HepG2 (cell line): Measurements from ENCODE around the gene TTC23. TPM values are rescaled to one million over a fixed set of nuclear protein-coding genes. Genes with fewer than 3 reads are reported as not detected.

Experiments used
- ATAC-seq: fragments of 200-7000 bp; cut with Tn5 transposase; 3 replicates; pipeline ENCODE4 v1.9.1; 2020; ENCODE audit warnings: mild to moderate bottlenecking, moderate library complexity
- BruUV-seq: library from RNA; stranded (reverse); fragments of 400-500 nt; replicated peaks from 2 replicates; lab custom pipeline; 2021; lab: Mats Ljungman, UMichigan
- CTCF ChIA-PET: fragments of 300-600 bp; formaldehyde crosslinking; extraction: SDS; loops from one replicate; lab custom pipeline; 2021; ENCODE audit warnings: low total read pairs, inconsistent platforms, low intra/inter-chr PET ratio; lab: Yijun Ruan, JAX
- POLR2A ChIA-PET: fragments of 350-600 bp; sonication (Branson Sonifier 250); formaldehyde crosslinking; loops from one replicate; lab custom pipeline; 2020; ENCODE audit warnings: antibody characterized with exemption, inconsistent platforms; lab: Yijun Ruan, JAX
- DNase-seq: peaks from one replicate; pipeline ENCODE4 v3.0.0-alpha.2; 2015; ENCODE audit warnings: low spot score
- FAIRE-seq: peaks from 3 replicates; lab custom pipeline; 2011; peaks lifted over from hg19 to GRCh38; lab: Jason Lieb, UNC
- H2AFZ ChIP-seq: one replicate; pipeline ENCODE4 v1.6.1; 2011; ENCODE audit warnings: low read length, inconsistent platforms
- H3K27ac ChIP-seq: fragments of 300-600 bp; 3 replicates; pipeline ENCODE4 v1.8.0; 2011; ENCODE audit warnings: mixed run types, mild to moderate bottlenecking, mixed read lengths, low read length, inconsistent platforms; ENCODE audit not compliant: insufficient read depth; ENCODE audit errors: extremely low read length
- H3K27me3 ChIP-seq, 2 experiments: fragments of 200-600 bp in 1 of 2; 2 replicates in 1 of 2; 3 replicates in 1 of 2; pipeline versions ENCODE4 v1.6.0 to v1.8.0; 2011; ENCODE audit warnings: low read length in 2 of 2, mild to moderate bottlenecking in 2 of 2, moderate library complexity in 2 of 2, inconsistent platforms in 1 of 2; ENCODE audit not compliant: insufficient read depth in 2 of 2, control insufficient read depth in 1 of 2
- H3K36me3 ChIP-seq, 2 experiments: fragments of 200-600 bp in 1 of 2; replicated peaks in 1 of 2; 2 replicates in 1 of 2; 3 replicates in 1 of 2; pipeline versions ENCODE4 v1.5.1 to v1.8.0; 2011; ENCODE audit warnings: low read length in 2 of 2, inconsistent platforms in 1 of 2; ENCODE audit not compliant: insufficient read depth in 2 of 2, control insufficient read depth in 1 of 2
- H3K4me1 ChIP-seq: 2 replicates; pipeline ENCODE4 v1.5.1; 2012; ENCODE audit warnings: low read length, inconsistent platforms; ENCODE audit not compliant: insufficient read depth
- H3K4me2 ChIP-seq: 2 replicates; pipeline ENCODE4 v1.6.0; 2011; ENCODE audit warnings: low read depth, low read length, inconsistent platforms
- H3K4me3 ChIP-seq, 3 experiments: fragments of 200-600 bp in 1 of 3; sonication (generic), shearing (Covaris generic) in 1 of 3; replicated peaks in 1 of 3; 2 replicates each; pipeline ENCODE4 v1.5.1; 2011 to 2016; ENCODE audit warnings: low read length in 3 of 3, inconsistent platforms in 2 of 3, low read depth in 2 of 3, mild to moderate bottlenecking in 2 of 3, control low read depth in 1 of 3, mixed read lengths in 1 of 3; ENCODE audit not compliant: insufficient read depth in 1 of 3
- H3K79me2 ChIP-seq: one replicate; pipeline ENCODE4 v1.6.1; 2011; ENCODE audit warnings: low read length, inconsistent platforms; ENCODE audit not compliant: insufficient read depth
- H3K9ac ChIP-seq: 2 replicates; pipeline ENCODE4 v1.6.0; 2011; ENCODE audit warnings: mild to moderate bottlenecking, low read depth, low read length, inconsistent platforms; ENCODE audit not compliant: insufficient read depth
- H3K9me3 ChIP-seq: 2 replicates; pipeline ENCODE4 v1.5.1; 2012; ENCODE audit warnings: mild to moderate bottlenecking, low read length
- H4K20me1 ChIP-seq: 2 replicates; pipeline ENCODE4 v1.6.0; 2011; ENCODE audit warnings: inconsistent platforms, mild to moderate bottlenecking, low read length, moderate library complexity; ENCODE audit not compliant: insufficient read depth
- CSRNP2 ChIP-seq: sonication (generic); formaldehyde crosslinking; conservative IDR thresholded peaks from 2 replicates; pipeline ENCODE4 v1.8.0; 2022; ENCODE audit warnings: low read depth, missing genetic modification reagents
- KMT2A ChIP-seq: sonication (generic); formaldehyde crosslinking; IDR thresholded peaks from 2 replicates; pipeline ENCODE4 v1.4.0; 2020; ENCODE audit warnings: missing genetic modification reagents
- NFIB ChIP-seq: sonication (generic); formaldehyde crosslinking; IDR thresholded peaks from 2 replicates; pipeline ENCODE4 v1.9.0; 2021; ENCODE audit warnings: missing genetic modification reagents, mild to moderate bottlenecking, borderline replicate concordance
- RFX3 ChIP-seq: IDR thresholded peaks from 2 replicates; pipeline ENCODE4 v1.6.1; 2016; ENCODE audit warnings: missing biosample characterization, missing genetic modification reagents
- RFX5 ChIP-seq: IDR thresholded peaks from 2 replicates; pipeline ENCODE4 v1.6.1; 2011; ENCODE audit warnings: low read depth, low read length, improper control_type of control experiment
- RXRB ChIP-seq: IDR thresholded peaks from 2 replicates; pipeline ENCODE4 v1.6.1; 2016; ENCODE audit warnings: borderline replicate concordance, missing genetic modification reagents, missing compliant biosample characterization
- SALL1 ChIP-seq: sonication (generic); formaldehyde crosslinking; IDR thresholded peaks from 2 replicates; pipeline ENCODE4 v1.8.0; 2022; ENCODE audit warnings: mild to moderate bottlenecking, missing genetic modification reagents
- SNAPC5 ChIP-seq: sonication (generic); formaldehyde crosslinking; IDR thresholded peaks from 2 replicates; pipeline ENCODE4 v1.8.1; 2023; ENCODE audit warnings: mild to moderate bottlenecking, missing genetic modification reagents, borderline replicate concordance
- ZBTB20 ChIP-seq: sonication (generic); formaldehyde crosslinking; IDR thresholded peaks from 2 replicates; pipeline ENCODE4 v1.8.1; 2023; ENCODE audit warnings: missing genetic modification reagents, low read depth, mild to moderate bottlenecking, borderline replicate concordance
- ZBTB3 ChIP-seq: sonication (generic); formaldehyde crosslinking; IDR thresholded peaks from 2 replicates; pipeline ENCODE4 v1.4.0; 2020; ENCODE audit warnings: low read depth, mild to moderate bottlenecking, moderate library complexity, missing genetic modification reagents, borderline replicate concordance
- ZBTB8A ChIP-seq: sonication (generic); formaldehyde crosslinking; IDR thresholded peaks from 2 replicates; pipeline ENCODE4 v1.4.0; 2020; ENCODE audit warnings: mild to moderate bottlenecking, low read depth, missing genetic modification reagents, borderline replicate concordance
- ZNF24 ChIP-seq: fragments of 450-650 bp; IDR thresholded peaks from 2 replicates; pipeline ENCODE4 v1.6.1; 2017; ENCODE audit warnings: antibody characterized with exemption, mild to moderate bottlenecking
- ZNF510 ChIP-seq: sonication (generic); formaldehyde crosslinking; IDR thresholded peaks from 2 replicates; pipeline ENCODE4 v1.4.0; 2020; ENCODE audit warnings: low read depth, mild to moderate bottlenecking, missing genetic modification reagents
- ZNF616 ChIP-seq: sonication (generic); formaldehyde crosslinking; IDR thresholded peaks from 2 replicates; pipeline ENCODE4 v1.5.0; 2020; ENCODE audit warnings: low read depth, mild to moderate bottlenecking, missing genetic modification reagents
- ZNF777 ChIP-seq: sonication (generic); formaldehyde crosslinking; IDR thresholded peaks from 2 replicates; pipeline ENCODE4 v1.4.0; 2020; ENCODE audit warnings: missing genetic modification reagents
- ZSCAN21 ChIP-seq: sonication (generic); formaldehyde crosslinking; IDR thresholded peaks from 2 replicates; pipeline ENCODE4 v1.8.0; 2022; ENCODE audit warnings: mild to moderate bottlenecking, missing genetic modification reagents, moderate library complexity, borderline replicate concordance
- WGBS: methylation state at CpG from one replicate; pipeline ENCODE4 v1.1.6; 2017; ENCODE audit warnings: low lambda C conversion rate; 5-methylcytosine and 5-hydroxymethylcytosine counted together
- in situ Hi-C: cut with HindIII; loops from 2 replicates; pipeline ENCODE4 v1.10.0; 2017; ENCODE audit warnings: low pct_unique_long_range_greater_than_20kb; ENCODE audit not compliant: extremely low pct_ligation_motif_present
- intact Hi-C: fragments of 100-400 bp; cut with micrococcal nuclease; formaldehyde crosslinking; loops from one replicate; pipeline ENCODE4 v1.10.0; 2022; ENCODE audit not compliant: unreplicated experiment
- polyA plus RNA-seq, 8 experiments: library from polyadenylated mRNA; depleted of rRNA in 3 of 8; stranded (reverse) in 7 of 8; unstranded in 1 of 8; fragments of >200 nt; fragmentation: Illumina TruSeq in 4 of 8; extraction: Trizol in 4 of 8; gene quantifications; 2 replicates each; pipeline versions ENCODE4 v1.2.1 to v1.2.3, GENCODE V29; 2011 to 2016; ENCODE audit warnings: low read depth in 4 of 8, missing spikeins in 1 of 8, mixed read lengths in 1 of 8; ENCODE audit not compliant: insufficient read depth in 1 of 8
- total RNA-seq, 5 experiments: library from RNA; depleted of rRNA; stranded (reverse); fragments of >200 nt; fragmentation: Illumina TruSeq; extraction: Trizol; gene quantifications; 2 replicates each; pipeline ENCODE4 v1.2.3, GENCODE V29; 2016; ENCODE audit warnings: low read depth in 1 of 5
- TF ChIP-seq, protein P1 (sequence below): sonication (generic); formaldehyde crosslinking; IDR thresholded peaks from 2 replicates; pipeline ENCODE4 v1.9.0; 2021; ENCODE audit warnings: missing genetic modification reagents, mild to moderate bottlenecking, borderline replicate concordance

Gene TTC23
- total and polyA plus RNA-seq, 2 of the 13 experiments (the other 11 are each of a cell fraction or from before 2014, with no cell fraction given) = 1.6 to 11.7 TPM

DNA sequence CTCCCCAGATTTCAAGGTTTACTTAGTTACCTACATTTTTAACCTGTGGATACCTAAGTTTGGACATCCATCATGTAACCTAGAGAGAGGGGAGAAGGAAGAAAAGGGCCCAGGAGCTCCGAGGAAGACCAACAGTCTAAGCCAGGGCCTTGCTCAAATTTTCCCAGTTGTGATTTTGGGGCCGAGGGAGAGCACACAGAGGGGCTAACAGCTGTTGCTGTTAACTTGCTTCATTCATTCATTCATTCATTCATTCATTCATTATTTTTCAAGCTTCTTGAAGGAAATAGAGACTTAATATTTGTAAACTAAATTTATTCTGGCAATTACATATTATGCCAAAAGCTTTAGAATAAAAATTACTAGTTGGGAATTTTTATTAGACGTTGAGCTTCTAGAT lies 121.6 kb downstream of the TTC23 start:
- no peak for DNase-seq
- H3K79me2 ChIP-seq = no peaks in the 10 kb centered on the region
- no peaks in the 10 kb centered on the region for H3K9me3 ChIP-seq
- H3K4me1 ChIP-seq = peaks cover 40% of the 10 kb centered on the region
- TF ChIP-seq NFIB (CRISPR knock-in tag) (no peak), ZNF24 (peak; percentile 37; the same call in 1 of the 2 replicates), ZBTB3 (CRISPR knock-in tag) (no peak)
- TF ChIP-seq, all 625 proteins: peak for 1
- H3K27ac ChIP-seq = no peak overlapping the region
- ChIA-PET CTCF (no interaction called here), POLR2A (no interaction called here)
- peaks cover 0 to 4% of the 10 kb centered on the region in 2 experiments; a peak in 1 of 5 replicates for H3K36me3 ChIP-seq
- WGBS = 96% methylated on average over 3 of the region's 3 CpGs
- H3K9ac ChIP-seq = no peak overlapping the region
- H3K4me2 ChIP-seq = no peak overlapping the region
- no peak overlapping the region for H3K4me3 ChIP-seq
- H4K20me1 ChIP-seq = no peaks in the 10 kb centered on the region
- ATAC-seq (no peak), FAIRE-seq (no peak)
- BruUV-seq = no TSS peak
- H2AFZ ChIP-seq = no peak overlapping the region
- in situ Hi-C loops (no loop called here), intact Hi-C loops (no loop called here)
- H3K27me3 ChIP-seq = no peaks in the 10 kb centered on the region

GRCh38 chr15:99126930-99127329 lies 122.5 kb downstream of the TTC23 start:
- H3K4me3 ChIP-seq = no peak overlapping the region
- H3K4me1 ChIP-seq = peaks cover 32% of the 10 kb centered on the region
- ATAC-seq (no peak), DNase-seq (no peak), FAIRE-seq (no peak)
- no peaks in the 10 kb centered on the region for H3K27me3 ChIP-seq
- no peak overlapping the region for H3K27ac ChIP-seq
- CTCF ChIA-PET = no interaction called here
- 96% methylated on average over 3 of the region's 3 CpGs for WGBS
- no peaks in the 10 kb centered on the region for H4K20me1 ChIP-seq
- peaks cover 0 to 4% of the 10 kb centered on the region in 2 experiments; a peak in 1 of 5 replicates for H3K36me3 ChIP-seq
- H3K9ac ChIP-seq = no peak overlapping the region
- H3K4me2 ChIP-seq = no peak overlapping the region
- no peaks in the 10 kb centered on the region for H3K9me3 ChIP-seq
- POLR2A ChIA-PET = no interaction called here
- no peaks in the 10 kb centered on the region for H3K79me2 ChIP-seq
- intact Hi-C loops (no loop called here), in situ Hi-C loops (no loop called here)
- BruUV-seq = no TSS peak
- no peak overlapping the region for H2AFZ ChIP-seq
- TF ChIP-seq KMT2A (CRISPR knock-in tag) (no peak), SALL1 (CRISPR knock-in tag) (no peak), RFX5 (no peak), ZNF616 (no peak), SNAPC5 (CRISPR knock-in tag) (no peak), RFX3 (CRISPR knock-in tag) (no peak), ZBTB8A (CRISPR knock-in tag) (no peak), RXRB (CRISPR knock-in tag) (no peak), CSRNP2 (CRISPR knock-in tag) (no peak), ZNF510 (CRISPR knock-in tag) (no peak), ZNF777 (no peak), ZSCAN21 (CRISPR knock-in tag) (no peak), ZBTB20 (CRISPR knock-in tag) (no peak)
- TF ChIP-seq, protein P1, sequence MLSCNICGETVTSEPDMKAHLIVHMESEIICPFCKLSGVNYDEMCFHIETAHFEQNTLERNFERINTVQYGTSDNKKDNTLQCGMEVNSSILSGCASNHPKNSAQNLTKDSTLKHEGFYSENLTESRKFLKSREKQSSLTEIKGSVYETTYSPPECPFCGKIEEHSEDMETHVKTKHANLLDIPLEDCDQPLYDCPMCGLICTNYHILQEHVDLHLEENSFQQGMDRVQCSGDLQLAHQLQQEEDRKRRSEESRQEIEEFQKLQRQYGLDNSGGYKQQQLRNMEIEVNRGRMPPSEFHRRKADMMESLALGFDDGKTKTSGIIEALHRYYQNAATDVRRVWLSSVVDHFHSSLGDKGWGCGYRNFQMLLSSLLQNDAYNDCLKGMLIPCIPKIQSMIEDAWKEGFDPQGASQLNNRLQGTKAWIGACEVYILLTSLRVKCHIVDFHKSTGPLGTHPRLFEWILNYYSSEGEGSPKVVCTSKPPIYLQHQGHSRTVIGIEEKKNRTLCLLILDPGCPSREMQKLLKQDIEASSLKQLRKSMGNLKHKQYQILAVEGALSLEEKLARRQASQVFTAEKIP (CRISPR knock-in tag) = no peak
